AG10803 (cell line): ENCODE data around the gene MYO5A.
"Not testable (repeated sequence)": the region's sequence is repeated elsewhere in the genome, so short reads cannot be mapped to it uniquely, and the experiment has no call there.

Source experiments
- DNase-seq: peaks from one replicate; pipeline ENCODE4 v3.0.0; 2010; ENCODE audit warnings: low read depth
- H3K4me3 ChIP-seq: 2 replicates; pipeline ENCODE4 v1.5.1; 2011; ENCODE audit warnings: mild to moderate bottlenecking, low read length, control low read depth
- TF ChIP-seq, protein P1 (sequence below): conservative IDR thresholded peaks from 2 replicates; pipeline ENCODE4 v1.5.1; 2011; ENCODE audit warnings: mild to moderate bottlenecking, low read length, control low read depth, inconsistent platforms

MYO5A gene

DNA sequence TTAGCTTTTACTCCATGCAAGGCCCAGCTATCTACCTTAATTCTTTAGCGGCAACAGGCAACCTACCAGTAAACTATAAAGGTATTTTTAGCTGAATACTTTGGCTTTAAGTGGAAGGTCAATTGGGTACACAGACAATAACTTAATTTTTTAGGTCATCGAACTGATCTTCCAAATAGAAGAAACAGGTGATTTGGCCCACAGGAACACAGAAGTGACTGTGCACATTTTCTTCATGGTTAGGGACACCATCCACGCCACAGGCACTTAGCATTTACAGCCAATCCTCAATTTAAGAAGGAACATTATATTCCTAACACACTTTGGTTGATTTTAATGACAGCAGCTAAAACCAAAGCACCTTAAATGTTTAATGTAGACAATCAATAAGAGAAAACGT lies 38.2 kb upstream of the MYO5A start:
- H3K4me3 ChIP-seq, result peak overlapping the region; percentile 68
- TF ChIP-seq, protein P1, sequence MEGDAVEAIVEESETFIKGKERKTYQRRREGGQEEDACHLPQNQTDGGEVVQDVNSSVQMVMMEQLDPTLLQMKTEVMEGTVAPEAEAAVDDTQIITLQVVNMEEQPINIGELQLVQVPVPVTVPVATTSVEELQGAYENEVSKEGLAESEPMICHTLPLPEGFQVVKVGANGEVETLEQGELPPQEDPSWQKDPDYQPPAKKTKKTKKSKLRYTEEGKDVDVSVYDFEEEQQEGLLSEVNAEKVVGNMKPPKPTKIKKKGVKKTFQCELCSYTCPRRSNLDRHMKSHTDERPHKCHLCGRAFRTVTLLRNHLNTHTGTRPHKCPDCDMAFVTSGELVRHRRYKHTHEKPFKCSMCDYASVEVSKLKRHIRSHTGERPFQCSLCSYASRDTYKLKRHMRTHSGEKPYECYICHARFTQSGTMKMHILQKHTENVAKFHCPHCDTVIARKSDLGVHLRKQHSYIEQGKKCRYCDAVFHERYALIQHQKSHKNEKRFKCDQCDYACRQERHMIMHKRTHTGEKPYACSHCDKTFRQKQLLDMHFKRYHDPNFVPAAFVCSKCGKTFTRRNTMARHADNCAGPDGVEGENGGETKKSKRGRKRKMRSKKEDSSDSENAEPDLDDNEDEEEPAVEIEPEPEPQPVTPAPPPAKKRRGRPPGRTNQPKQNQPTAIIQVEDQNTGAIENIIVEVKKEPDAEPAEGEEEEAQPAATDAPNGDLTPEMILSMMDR, result no peak

DNA sequence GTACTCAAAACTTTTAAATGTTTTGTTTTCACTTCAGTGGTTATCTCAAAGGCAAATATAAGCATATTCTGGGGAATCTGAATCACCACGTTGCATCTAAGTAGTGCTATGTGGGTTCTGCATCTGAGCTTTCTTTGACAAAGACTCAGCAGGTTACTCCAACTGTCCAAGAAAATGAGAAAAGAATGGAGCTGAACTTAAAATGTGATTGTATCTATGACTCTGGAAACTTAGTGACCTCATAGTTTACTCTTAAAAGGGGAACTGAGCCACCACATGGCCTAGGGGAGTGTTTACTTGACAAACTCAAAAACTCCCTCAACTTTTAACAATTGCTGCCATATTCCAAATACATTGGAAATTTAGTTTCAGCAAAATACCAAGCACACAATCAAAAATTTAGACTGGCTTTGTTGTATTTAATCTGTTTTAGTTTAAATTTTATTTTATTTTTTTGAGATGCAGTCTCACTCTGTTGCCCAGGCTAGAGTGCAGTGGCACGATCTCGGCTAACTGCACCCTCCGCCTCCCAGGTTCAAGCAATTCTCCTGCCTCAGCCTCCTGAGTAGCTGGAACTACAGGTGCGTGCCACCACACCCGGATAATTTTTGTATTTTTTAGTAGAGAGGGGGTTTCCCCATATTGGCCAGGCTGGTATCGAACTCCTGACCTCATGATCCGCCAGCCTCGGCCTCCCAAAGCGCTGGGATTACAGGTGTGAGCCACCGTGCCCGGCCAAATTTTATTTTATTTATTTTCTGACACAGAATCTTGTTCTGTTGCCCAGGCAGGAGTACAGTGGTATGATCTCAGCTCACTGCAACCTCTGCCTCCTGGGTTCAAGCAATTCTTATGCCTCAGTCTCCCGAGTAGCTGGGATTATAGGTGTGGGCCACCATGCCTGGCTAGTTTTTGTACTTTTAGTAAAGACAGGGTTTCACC lies 37.0 kb upstream of the MYO5A start:
- not testable (repeated sequence) for H3K4me3 ChIP-seq, DNase-seq

More for the DNA sequence above, 38.2 kb upstream of the MYO5A start:
- DNase-seq, result no peak

DNA sequence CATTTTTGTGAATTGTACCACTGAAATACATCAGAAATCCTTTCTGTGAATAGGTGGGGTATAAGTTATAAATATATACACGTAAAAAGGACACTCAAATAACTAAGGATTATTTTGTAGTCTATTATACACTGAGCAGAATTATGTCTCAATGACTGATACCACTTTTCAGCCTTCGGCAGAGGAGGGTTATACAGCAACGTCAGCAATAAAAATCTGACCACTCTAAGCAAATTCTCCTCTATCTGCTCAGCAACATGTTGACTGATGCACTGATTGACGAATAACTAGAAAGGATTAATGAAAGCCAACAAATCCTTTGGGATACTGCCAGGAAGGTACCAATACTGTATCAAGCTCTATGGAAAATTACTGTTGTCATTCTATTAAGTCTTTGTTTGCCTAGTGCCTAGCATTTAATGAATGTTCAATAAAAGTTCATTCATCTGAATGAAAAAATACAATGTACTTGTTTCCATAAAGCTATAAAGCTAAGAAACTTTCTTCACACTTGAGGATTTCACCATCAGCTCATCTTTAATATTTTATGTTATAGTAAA lies 34.9 kb upstream of the MYO5A start:
- DNase-seq, result no peak
- no peak overlapping the region for H3K4me3 ChIP-seq
- TF ChIP-seq, protein P1, result no peak

DNA sequence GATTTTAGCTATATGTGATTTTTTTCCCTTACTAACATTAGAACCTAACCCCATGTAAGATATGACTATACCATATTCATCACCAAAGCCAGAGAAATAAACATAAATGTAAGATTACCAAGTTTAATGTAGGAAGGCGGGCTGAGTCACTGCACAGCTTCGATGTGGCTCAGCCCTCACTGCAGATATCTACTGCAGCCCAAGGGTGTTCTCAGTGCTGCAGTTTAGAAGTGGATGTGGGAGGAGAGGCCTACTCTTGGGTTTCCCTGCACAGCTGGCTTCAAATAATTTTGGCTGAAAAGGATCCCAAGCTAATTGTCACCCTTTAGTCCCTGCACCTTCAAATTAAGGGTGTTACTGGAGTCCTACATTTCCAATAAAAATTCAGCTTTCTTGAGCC lies 30.9 kb upstream of the MYO5A start:
- TF ChIP-seq, protein P1, result no peak
- H3K4me3 ChIP-seq, result no peak overlapping the region
- DNase-seq, result no peak

DNA sequence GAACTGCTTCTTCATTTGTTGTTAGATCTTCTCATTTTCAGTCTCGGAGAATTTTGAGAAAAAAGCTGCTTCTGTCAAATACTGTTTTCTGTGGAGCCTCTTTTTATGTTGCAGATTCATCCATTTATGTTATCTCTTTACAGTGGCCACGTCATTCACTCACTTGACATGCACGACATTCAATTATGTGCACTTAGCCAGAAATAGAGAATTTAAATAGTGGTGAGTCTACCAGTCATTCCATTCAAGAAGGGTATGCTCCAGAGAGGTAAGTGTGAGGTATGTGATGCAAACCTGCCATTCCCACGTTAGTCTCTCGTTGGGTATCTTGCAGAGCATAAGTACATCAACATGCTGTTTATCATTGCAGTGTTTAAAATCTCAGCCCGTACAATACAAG lies 30.3 kb upstream of the MYO5A start:
- no peak overlapping the region for H3K4me3 ChIP-seq
- TF ChIP-seq, protein P1, result no peak
- no peak for DNase-seq

DNA sequence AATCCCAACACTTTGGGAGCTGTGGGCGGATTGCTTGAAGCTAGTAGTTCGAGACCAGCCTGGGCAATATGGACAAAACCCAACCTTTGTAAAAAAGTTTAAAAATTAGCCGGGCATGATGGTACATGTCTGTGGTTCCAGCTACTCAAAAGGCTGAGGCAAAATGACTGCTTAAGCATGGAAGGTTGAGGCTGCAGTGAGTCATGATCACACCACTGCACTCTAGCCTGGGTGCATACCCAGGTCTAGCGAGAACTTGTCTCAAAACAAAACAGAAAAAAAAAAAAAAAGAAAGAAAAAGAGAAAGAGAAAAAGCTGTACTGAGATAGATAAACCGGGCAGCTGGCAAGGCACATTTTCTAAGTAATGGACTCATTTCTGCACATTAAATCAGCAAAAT lies 29.5 kb upstream of the MYO5A start:
- H3K4me3 ChIP-seq, result no peak overlapping the region
- TF ChIP-seq, protein P1, result no peak
- peak; percentile 46 for DNase-seq

DNA sequence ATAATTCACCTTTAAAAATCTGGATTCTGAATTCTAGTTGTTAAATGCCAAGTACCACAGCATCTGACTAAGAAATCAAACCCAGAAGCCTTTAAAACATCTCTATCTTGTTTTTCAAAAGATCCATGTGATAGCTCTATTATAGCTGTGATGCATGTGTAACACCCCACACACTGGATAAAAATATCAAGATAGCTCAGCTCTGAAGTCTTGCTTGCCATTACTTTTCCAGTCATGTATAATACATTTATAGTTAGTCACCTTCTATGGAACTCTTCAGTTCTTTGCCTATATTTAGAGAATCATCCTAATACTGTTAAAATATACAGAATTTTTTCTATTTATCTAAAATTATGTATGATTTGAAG lies 28.6 kb upstream of the MYO5A start:
- DNase-seq, result no peak
- TF ChIP-seq, protein P1, result no peak
- no peak overlapping the region for H3K4me3 ChIP-seq
